ENCODE results near the gene OSBPL5. TPM values are rescaled to one million over a fixed set of nuclear protein-coding genes. Genes with fewer than 3 reads are reported as not detected.

Gene OSBPL5
- total and polyA plus RNA-seq, 2 donors (not counting 1 experiment from before 2014, with no cell fraction given), result 12.4 to 49.0 TPM

DNA sequence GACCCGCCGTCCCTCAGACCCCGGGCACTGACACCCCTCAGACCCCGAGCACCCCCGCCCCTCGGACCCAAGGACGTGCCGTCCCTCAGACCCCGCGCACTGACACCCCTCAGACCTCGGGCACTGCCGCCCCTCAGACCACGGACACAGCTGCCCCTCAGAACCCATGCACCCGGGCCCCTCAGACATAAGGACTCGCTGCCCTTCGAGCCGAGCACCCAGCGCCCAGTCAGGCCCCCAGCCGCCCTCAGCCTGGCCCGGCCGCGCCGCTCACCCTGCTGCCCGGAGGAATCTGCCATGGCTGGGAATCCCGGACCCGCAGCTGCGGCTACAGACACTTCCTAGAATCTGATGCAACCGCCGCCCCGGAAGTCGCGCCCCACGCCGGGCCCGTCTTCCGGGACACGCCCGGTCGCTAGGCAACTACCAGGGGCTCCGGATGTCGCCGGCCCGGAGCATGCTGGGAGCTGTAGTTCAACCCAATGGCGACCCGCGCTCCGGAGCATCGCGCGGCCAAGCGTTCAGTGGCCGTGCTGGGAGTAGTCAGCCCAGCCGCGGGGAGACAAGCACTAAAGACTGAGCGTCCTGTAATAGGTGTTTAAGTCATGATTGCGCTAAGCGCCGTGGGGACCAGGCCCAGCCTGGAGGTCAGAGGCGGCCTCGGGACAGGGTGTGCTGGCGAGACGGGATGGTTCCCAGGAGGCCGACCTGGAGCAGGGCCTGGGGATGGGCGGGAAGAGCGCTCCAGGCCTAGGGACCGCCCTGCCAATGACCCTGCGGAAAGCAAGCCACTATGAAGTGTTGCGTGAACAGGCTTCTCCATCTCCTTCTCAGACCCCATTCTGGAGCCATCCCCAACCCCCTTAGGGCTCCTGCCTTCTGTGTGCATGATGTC is 107.8 kb downstream of the OSBPL5 start, which contains the start of gene CARS1:
Gene CARS1, minus strand, starts transcription at position 355 of the 895 bp plus-strand sequence. Its CDS starts 56 bp downstream, at position 299.
- H3K9ac ChIP-seq (ENCODE audit: insufficient read depth, low read length), result peak within 1 kb of the TSS; percentile 100
- peaks cover 3% of the 10 kb centered on the region for H3K36me3 ChIP-seq (ENCODE audit: control insufficient read depth, insufficient read depth, low read length)
- peak within 1 kb of the TSS; percentile 82 to 96 (median 96) for H3K4me3 ChIP-seq (replicated peaks in 1 of 4; ENCODE audit: control extremely low read depth in 1 of 4, insufficient read depth in 1 of 4, low read depth in 3 of 4, low read length in 4 of 4)
- no peaks in the 10 kb centered on the region for H3K27me3 ChIP-seq (ENCODE audit: control insufficient read depth, insufficient read depth, low read length)
- H3K79me2 ChIP-seq (ENCODE audit: control insufficient read depth, insufficient read depth, low read length), result peaks cover 43% of the 10 kb centered on the region
- H3K27ac ChIP-seq (ENCODE audit: insufficient read depth, low read length), result peak within 1 kb of the TSS; percentile 97
- peak within 1 kb of the TSS; percentile 70 for H2AFZ ChIP-seq (ENCODE audit: low read length)
- DNase-seq (ENCODE audit: low read depth in 2 of 2), result peak; percentile 93 to 94
- H3K4me1 ChIP-seq (ENCODE audit: control insufficient read depth, extremely low read depth, insufficient read depth, low read length), result peaks cover 11% of the 10 kb centered on the region
- peak within 1 kb of the TSS; percentile 92 for H3K4me2 ChIP-seq (ENCODE audit: extremely low read depth, insufficient read depth, low read length)
- no peaks in the 10 kb centered on the region for H3K9me3 ChIP-seq (ENCODE audit: control insufficient read depth, insufficient read depth, low read depth, low read length)
- no peaks in the 10 kb centered on the region for H4K20me1 ChIP-seq (ENCODE audit: control insufficient read depth, extremely low read depth, insufficient read depth, low read length)
- TF ChIP-seq EZH2 (IDR thresholded peaks at IDR 0.05; ENCODE audit: low read length, missing control alignments) (no peak), CTCF (conservative IDR thresholded peaks at IDR 0.05 in 1 of 2, IDR thresholded peaks at IDR 0.05 in 1 of 2; ENCODE audit: low read depth in 1 of 2, low read length in 2 of 2) (no peak)

GRCh38 chr11:3056296-3057068 is 108.6 kb downstream of the OSBPL5 start:
- Histone ChIP-seq H3K9ac (ENCODE audit: insufficient read depth, low read length) (peak overlapping the region; percentile 100), H3K27me3 (ENCODE audit: control insufficient read depth, insufficient read depth, low read length) (no peaks in the 10 kb centered on the region), H3K79me2 (ENCODE audit: control insufficient read depth, insufficient read depth, low read length) (peaks cover 47% of the 10 kb centered on the region), H3K4me3 (replicated peaks in 1 of 4; ENCODE audit: control extremely low read depth in 1 of 4, insufficient read depth in 1 of 4, low read depth in 3 of 4, low read length in 4 of 4) (peak overlapping the region; percentile 82 to 96 (median 96)), H4K20me1 (ENCODE audit: control insufficient read depth, extremely low read depth, insufficient read depth, low read length) (no peaks in the 10 kb centered on the region), H3K4me1 (ENCODE audit: control insufficient read depth, extremely low read depth, insufficient read depth, low read length) (peaks cover 15% of the 10 kb centered on the region), H3K9me3 (ENCODE audit: control insufficient read depth, insufficient read depth, low read depth, low read length) (no peaks in the 10 kb centered on the region), H2AFZ (ENCODE audit: low read length) (no peak overlapping the region), H3K4me2 (ENCODE audit: extremely low read depth, insufficient read depth, low read length) (peak overlapping the region; percentile 92), H3K27ac (ENCODE audit: insufficient read depth, low read length) (peak overlapping the region; percentile 97), H3K36me3 (ENCODE audit: control insufficient read depth, insufficient read depth, low read length) (peaks cover 5% of the 10 kb centered on the region)
- DNase-seq (ENCODE audit: low read depth in 2 of 2), result no peak
- TF ChIP-seq CTCF (conservative IDR thresholded peaks at IDR 0.05 in 1 of 2, IDR thresholded peaks at IDR 0.05 in 1 of 2; ENCODE audit: low read depth in 1 of 2, low read length in 2 of 2), result no peak
- TF ChIP-seq EZH2 (IDR thresholded peaks at IDR 0.05; ENCODE audit: low read length, missing control alignments), result no peak

DNA sequence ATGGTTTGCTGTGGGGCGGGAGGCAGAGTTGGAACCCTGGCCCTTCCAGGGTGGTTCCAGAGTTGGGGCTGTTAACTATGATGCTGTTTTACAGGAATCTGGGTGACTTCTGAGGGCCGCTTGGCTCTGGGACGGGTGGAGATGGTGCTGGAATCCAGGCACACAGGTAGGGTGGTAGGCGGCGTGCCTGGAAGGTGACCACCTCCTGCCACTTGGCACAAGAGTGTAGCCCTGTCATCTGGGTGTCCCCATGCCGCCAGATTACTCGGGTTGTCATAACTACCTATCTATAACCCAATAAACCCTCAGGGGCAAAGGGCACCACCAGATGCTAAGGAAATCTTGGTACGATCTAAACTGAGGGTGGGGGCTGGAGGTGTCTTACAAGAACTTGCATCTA is 109.2 kb downstream of the OSBPL5 start:
- H3K36me3 ChIP-seq (ENCODE audit: control insufficient read depth, insufficient read depth, low read length), result peaks cover 5% of the 10 kb centered on the region
- no peaks in the 10 kb centered on the region for H3K27me3 ChIP-seq (ENCODE audit: control insufficient read depth, insufficient read depth, low read length)
- peak overlapping the region; percentile 92 for H3K4me2 ChIP-seq (ENCODE audit: extremely low read depth, insufficient read depth, low read length)
- peak overlapping the region; percentile 97 for H3K27ac ChIP-seq (ENCODE audit: insufficient read depth, low read length)
- H3K4me1 ChIP-seq (ENCODE audit: control insufficient read depth, extremely low read depth, insufficient read depth, low read length), result peaks cover 15% of the 10 kb centered on the region
- H3K9me3 ChIP-seq (ENCODE audit: control insufficient read depth, insufficient read depth, low read depth, low read length), result no peaks in the 10 kb centered on the region
- no peaks in the 10 kb centered on the region for H4K20me1 ChIP-seq (ENCODE audit: control insufficient read depth, extremely low read depth, insufficient read depth, low read length)
- TF ChIP-seq CTCF (conservative IDR thresholded peaks at IDR 0.05 in 1 of 2, IDR thresholded peaks at IDR 0.05 in 1 of 2; ENCODE audit: low read depth in 1 of 2, low read length in 2 of 2), result no peak
- no peak for TF ChIP-seq EZH2 (IDR thresholded peaks at IDR 0.05; ENCODE audit: low read length, missing control alignments)
- H3K9ac ChIP-seq (ENCODE audit: insufficient read depth, low read length), result peak overlapping the region; percentile 100
- DNase-seq (ENCODE audit: low read depth in 2 of 2), result no peak
- H3K79me2 ChIP-seq (ENCODE audit: control insufficient read depth, insufficient read depth, low read length), result peaks cover 52% of the 10 kb centered on the region
- H3K4me3 ChIP-seq (replicated peaks in 1 of 4; ENCODE audit: control extremely low read depth in 1 of 4, insufficient read depth in 1 of 4, low read depth in 3 of 4, low read length in 4 of 4), result peak overlapping the region; percentile 82 to 96 (median 96)
- no peak overlapping the region for H2AFZ ChIP-seq (ENCODE audit: low read length)
